ENCODE data around the gene SPATA9. TPM values are rescaled to one million over a fixed set of nuclear protein-coding genes. Genes with fewer than 3 reads are reported as not detected.

SPATA9 gene
- total and polyA plus RNA-seq, 9 of the 15 experiments (the other 6 are each of a cell fraction or from before 2014, with no cell fraction given): 0.16 to 5.5 (median 0.39) TPM; not detected in 3

DNA sequence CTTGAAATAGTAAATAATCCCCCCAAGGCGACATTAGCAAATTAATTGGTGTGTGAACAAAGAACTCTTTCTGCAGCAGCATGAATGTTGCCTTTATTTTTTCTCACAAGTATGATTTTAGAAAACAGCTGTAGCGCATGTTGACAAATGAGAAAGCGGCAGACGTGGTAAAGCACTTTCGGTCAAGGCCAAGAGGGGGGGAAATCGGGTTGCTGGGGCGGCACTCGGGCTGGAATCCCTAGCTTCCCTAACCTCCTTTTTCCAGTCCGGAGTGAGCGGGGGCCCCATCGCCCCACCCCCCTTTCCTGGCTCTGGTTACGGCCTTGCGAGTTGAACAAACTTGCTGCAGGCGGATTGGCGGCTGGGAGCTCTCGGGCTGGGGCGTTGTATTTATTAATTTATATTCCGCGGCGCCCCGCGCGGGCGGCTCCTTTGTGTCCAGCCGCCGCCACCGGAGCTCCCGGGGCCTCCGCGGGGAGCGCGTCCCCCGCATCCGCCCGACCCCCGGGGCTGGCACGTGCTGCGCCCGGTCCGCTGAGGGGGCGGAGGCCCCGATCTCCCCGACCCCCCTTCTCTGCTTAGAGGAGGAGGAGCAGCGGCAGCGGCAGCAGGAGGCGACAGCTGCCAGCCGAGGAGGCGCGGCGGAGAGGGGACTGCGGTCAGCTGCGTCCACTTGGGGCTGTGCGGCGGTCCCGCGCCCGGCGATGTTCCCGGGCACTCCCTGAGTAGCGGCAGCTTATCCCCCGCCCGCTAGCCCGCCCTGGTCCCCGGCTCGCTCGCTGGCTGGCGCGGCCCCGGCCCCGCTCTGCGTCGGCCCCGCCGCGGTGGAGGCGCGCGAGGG, 48.2 kb upstream of the SPATA9 start, which contains the start of gene RHOBTB3 (continued):
- TF ChIP-seq JUN (IDR thresholded peaks at IDR 0.05; ENCODE audit: borderline replicate concordance, low read depth, low read length) (no peak), JUN (CRISPR knock-in tag; IDR thresholded peaks at IDR 0.05; ENCODE audit: borderline replicate concordance) (no peak), KHSRP (IDR thresholded peaks at IDR 0.05) (no peak), ZNF133 (CRISPR knock-in tag; IDR thresholded peaks at IDR 0.05) (no peak), MCM2 (IDR thresholded peaks at IDR 0.05; ENCODE audit: low read depth) (no peak), ESRRB (CRISPR knock-in tag; IDR thresholded peaks at IDR 0.05; ENCODE audit: borderline replicate concordance) (no peak), ARID3A (IDR thresholded peaks at IDR 0.05; ENCODE audit: borderline replicate concordance, low read depth, low read length) (no peak), TEAD4 (IDR thresholded peaks at IDR 0.05; ENCODE audit: low read length) (no peak), TEAD4 (CRISPR knock-in tag; IDR thresholded peaks at IDR 0.05; ENCODE audit: borderline replicate concordance) (no peak), RBM25 (IDR thresholded peaks at IDR 0.05; ENCODE audit: low read depth, low read length, severe bottlenecking) (no peak), CHCHD3 (CRISPR knock-in tag; IDR thresholded peaks at IDR 0.05) (no peak), ZNF239 (CRISPR knock-in tag; IDR thresholded peaks at IDR 0.05) (no peak), BRCA1 (IDR thresholded peaks at IDR 0.05) (no peak), BRCA1 (CRISPR knock-in tag; IDR thresholded peaks at IDR 0.05) (no peak), BRD4 (IDR thresholded peaks at IDR 0.05) (no peak; the same call in 1 of the 2 replicates)
- TF ChIP-seq, protein P1, sequence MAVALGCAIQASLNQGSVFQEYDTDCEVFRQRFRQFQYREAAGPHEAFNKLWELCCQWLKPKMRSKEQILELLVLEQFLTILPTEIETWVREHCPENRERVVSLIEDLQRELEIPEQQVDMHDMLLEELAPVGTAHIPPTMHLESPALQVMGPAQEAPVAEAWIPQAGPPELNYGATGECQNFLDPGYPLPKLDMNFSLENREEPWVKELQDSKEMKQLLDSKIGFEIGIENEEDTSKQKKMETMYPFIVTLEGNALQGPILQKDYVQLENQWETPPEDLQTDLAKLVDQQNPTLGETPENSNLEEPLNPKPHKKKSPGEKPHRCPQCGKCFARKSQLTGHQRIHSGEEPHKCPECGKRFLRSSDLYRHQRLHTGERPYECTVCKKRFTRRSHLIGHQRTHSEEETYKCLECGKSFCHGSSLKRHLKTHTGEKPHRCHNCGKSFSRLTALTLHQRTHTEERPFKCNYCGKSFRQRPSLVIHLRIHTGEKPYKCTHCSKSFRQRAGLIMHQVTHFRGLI (CRISPR knock-in tag; IDR thresholded peaks at IDR 0.05): no peak
- TF ChIP-seq, protein P2, sequence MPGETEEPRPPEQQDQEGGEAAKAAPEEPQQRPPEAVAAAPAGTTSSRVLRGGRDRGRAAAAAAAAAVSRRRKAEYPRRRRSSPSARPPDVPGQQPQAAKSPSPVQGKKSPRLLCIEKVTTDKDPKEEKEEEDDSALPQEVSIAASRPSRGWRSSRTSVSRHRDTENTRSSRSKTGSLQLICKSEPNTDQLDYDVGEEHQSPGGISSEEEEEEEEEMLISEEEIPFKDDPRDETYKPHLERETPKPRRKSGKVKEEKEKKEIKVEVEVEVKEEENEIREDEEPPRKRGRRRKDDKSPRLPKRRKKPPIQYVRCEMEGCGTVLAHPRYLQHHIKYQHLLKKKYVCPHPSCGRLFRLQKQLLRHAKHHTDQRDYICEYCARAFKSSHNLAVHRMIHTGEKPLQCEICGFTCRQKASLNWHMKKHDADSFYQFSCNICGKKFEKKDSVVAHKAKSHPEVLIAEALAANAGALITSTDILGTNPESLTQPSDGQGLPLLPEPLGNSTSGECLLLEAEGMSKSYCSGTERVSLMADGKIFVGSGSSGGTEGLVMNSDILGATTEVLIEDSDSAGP (CRISPR knock-in tag; IDR thresholded peaks at IDR 0.05): no peak
